Fibroblast of mammary gland (primary cell): Measurements from ENCODE around the gene IL17A.

Experiments used
- DNase-seq: peaks from one replicate; pipeline ENCODE4 v3.0.0-alpha.2; 2010; ENCODE audit warnings: low read depth
- H3K4me3 ChIP-seq: 2 replicates; pipeline ENCODE4 v1.5.1; 2011; ENCODE audit warnings: low read depth, mild to moderate bottlenecking, low read length, moderate library complexity; ENCODE audit not compliant: control insufficient read depth
- TF ChIP-seq, protein P1 (sequence below): conservative IDR thresholded peaks from 2 replicates; pipeline ENCODE4 v1.5.1; 2011; ENCODE audit warnings: low read depth, low read length, inconsistent platforms; ENCODE audit not compliant: control insufficient read depth, insufficient read depth

The IL17A gene

DNA sequence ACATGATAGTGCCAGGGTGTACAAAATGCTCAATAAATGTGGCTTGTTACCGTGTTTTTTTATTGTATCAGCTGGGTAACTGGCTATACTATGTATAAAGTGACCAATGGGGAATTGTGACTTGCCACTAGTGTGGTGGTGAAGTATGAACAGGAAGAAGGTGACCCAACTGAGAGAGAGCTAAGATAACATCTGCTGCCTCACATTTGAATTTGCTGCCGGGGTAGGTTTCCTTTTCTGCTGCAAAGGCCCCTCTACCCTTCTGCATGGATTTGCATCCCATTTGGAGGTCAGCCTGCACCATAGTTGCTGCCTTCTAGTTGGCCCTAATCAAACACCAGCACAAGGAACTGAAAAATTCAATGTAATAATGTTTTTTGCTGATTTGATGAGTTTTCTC lies 24.1 kb downstream of the IL17A start:
- TF ChIP-seq, protein P1, sequence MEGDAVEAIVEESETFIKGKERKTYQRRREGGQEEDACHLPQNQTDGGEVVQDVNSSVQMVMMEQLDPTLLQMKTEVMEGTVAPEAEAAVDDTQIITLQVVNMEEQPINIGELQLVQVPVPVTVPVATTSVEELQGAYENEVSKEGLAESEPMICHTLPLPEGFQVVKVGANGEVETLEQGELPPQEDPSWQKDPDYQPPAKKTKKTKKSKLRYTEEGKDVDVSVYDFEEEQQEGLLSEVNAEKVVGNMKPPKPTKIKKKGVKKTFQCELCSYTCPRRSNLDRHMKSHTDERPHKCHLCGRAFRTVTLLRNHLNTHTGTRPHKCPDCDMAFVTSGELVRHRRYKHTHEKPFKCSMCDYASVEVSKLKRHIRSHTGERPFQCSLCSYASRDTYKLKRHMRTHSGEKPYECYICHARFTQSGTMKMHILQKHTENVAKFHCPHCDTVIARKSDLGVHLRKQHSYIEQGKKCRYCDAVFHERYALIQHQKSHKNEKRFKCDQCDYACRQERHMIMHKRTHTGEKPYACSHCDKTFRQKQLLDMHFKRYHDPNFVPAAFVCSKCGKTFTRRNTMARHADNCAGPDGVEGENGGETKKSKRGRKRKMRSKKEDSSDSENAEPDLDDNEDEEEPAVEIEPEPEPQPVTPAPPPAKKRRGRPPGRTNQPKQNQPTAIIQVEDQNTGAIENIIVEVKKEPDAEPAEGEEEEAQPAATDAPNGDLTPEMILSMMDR, result no peak
- DNase-seq, result no peak
- H3K4me3 ChIP-seq, result no peak overlapping the region

DNA sequence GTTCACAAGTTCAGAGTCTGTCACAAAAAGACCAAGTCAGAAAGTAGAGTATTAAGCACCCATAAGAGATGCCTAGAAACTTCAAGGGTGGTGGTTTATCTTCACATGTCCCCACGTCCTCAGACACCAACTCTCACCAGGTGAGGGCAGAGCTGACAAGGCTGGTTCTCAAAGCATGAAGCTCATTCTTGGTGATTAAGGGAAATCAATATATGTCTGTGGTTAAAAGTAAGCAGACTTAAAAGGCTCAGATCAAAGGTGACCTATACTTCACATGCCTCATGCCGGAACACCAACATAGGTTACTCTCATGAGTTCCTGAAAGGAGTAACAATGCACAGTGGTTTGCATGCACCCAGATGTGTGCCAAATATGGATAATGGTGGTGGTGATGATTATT lies 27.0 kb downstream of the IL17A start:
- H3K4me3 ChIP-seq, result no peak overlapping the region
- DNase-seq, result no peak
- TF ChIP-seq, protein P1, result no peak

DNA sequence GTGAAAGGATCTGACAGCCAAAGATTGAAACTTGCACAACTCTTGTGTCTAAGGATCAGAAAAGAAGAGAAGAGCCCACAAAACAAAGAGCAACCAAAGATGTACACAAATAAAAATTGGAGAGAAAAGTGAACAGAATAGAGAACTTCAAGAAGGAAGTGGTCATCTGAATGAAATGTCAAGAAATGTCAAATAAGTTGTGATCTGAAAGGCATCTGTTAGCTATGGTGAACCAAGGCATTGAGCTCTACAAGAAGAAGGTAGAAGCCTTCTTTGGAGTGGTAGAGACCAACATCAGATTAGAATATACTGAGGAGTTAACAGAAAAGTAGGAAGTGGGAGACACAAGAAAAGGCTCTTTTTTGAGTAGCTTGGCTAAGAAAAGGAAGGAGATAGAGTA lies 29.6 kb downstream of the IL17A start:
- TF ChIP-seq, protein P1, result no peak
- no peak for DNase-seq
- H3K4me3 ChIP-seq, result no peak overlapping the region

DNA sequence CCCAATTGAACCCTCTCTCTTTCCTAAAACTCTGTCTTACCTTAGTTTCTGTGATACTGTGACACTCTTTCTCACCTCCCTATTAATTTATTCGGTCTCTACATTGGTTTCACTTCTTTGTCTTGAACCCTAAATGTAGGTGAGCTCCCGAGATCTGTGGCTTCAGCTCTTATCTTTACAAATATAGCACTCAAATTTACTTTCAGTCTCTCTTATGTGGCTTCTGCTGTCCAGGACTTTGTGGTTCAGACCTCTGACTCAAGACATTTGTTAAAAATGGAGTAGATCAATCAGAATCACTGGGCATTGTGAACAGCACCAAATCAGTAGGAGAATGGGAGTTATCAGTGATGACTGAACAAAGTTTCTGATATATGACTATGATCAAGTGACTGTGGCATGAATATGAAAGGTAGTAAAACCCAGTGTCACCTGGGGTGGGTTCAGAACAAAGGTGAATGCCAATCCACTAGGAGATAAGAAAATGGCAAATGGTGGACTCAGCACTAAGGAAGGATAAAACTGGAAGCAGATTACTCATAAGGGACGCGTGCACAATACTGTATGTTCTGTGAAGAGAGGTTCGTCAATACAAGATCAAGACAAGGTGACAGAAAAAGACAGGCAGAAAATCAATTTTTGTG lies 30.9 kb downstream of the IL17A start:
- no peak overlapping the region for H3K4me3 ChIP-seq
- TF ChIP-seq, protein P1, result no peak
- DNase-seq, result no peak

DNA sequence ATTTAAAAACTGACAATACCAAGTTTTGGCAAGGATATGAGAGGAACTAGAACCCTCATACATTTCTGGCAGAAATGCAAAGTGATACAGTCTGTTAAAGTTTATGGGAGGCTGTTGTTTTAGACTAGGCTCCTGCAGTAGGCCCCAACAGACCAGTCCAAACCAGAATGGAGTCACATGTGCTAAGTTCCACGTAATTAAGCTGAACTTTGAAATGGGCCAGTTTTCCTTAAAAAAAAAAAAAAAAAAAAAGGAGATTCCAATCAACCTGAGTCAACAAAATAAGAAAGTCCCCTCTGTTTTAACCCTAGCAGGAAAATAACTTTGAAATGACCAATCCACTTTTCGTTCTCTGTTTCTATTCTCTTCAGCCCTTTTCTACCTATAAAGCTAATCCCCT lies 31.6 kb downstream of the IL17A start:
- no peak for DNase-seq
- TF ChIP-seq, protein P1, result no peak
- no peak overlapping the region for H3K4me3 ChIP-seq

DNA sequence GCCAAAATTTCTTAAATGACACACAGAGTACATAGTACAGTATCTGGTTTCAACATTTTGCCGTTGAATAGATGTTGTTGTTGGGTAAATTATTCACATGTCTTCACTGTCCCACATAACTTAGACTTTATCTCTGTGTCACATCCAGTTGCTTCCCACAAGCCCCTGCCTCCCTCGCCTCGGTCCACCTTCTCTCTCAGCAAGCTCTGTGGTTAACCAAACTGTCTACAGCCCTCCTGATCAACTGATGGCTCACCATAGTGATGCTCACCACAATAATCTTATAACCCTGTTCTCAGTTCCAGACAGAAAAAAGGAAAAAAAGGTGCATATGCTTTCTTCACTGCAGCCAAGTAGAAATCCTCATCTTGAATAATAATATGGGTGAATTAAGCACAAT lies 35.1 kb downstream of the IL17A start:
- TF ChIP-seq, protein P1, result no peak
- no peak overlapping the region for H3K4me3 ChIP-seq
- DNase-seq, result no peak

DNA sequence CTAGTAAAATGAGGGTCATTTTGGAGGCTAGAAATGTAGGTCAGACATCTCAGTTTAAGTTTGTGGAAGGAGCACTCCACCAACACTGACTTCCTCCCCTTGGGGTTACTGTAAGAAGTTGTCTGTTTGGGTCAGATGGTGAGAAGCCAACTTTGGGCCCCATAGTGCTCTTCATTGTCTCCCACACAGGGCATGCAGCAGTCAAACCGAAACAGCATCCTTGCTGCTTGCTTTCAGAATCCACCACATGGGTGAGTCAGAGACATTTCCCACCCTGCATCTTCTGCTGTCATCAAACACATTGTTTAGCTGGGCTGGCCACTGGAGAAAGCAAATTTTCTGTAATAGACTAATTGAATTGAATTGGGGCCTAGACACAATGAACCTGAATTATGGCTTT lies 41.3 kb downstream of the IL17A start:
- no peak overlapping the region for H3K4me3 ChIP-seq
- TF ChIP-seq, protein P1, result no peak
- peak; percentile 5 for DNase-seq
